ENCODE results near the gene TNFAIP1. TPM values are rescaled to one million over a fixed set of nuclear protein-coding genes. Genes with fewer than 3 reads are reported as not detected.

Gene TNFAIP1
- total RNA-seq, 4 donors from 2014 or later: 19.1 to 53.2 (median 30.4) TPM

DNA sequence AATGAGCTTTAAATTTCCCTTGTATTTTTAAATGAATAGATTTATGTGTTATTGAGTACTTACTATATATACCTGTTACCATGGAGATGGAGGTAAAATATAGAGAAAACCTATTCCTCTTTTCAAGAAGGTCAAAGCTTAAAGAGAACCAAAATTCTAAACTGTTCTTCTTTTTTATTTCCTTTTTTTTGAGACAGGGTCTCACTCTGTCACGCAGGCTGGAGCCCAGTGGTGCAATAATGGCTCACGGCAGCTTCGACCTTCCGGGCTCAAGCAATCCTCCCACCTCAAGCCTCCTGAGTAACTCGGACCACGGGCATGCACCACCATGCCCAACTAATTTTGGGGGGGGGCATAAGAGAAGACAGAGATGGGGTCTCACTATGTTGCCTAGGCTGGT is 41.6 kb upstream of the TNFAIP1 start:
- Histone ChIP-seq H3K9me3 (no peaks in the 10 kb centered on the region), H3K27ac (no peak overlapping the region), H3K27me3 (peaks cover 10% of the 10 kb centered on the region), H3K4me1 (no peaks in the 10 kb centered on the region), H3K36me3 (no peaks in the 10 kb centered on the region), H3K4me3 (no peak overlapping the region)
- WGBS, 2 donors (ENCODE audit: low coverage in 1 of 2): 70 to 93% methylated on average over 2 to 3 of the region's 6 CpGs
- no peak for TF ChIP-seq POLR2A (IDR thresholded peaks at IDR 0.05)
- TF ChIP-seq POLR2AphosphoS5 (IDR thresholded peaks at IDR 0.05): no peak
- TF ChIP-seq EP300 (IDR thresholded peaks at IDR 0.05): no peak
- TF ChIP-seq, protein P1, sequence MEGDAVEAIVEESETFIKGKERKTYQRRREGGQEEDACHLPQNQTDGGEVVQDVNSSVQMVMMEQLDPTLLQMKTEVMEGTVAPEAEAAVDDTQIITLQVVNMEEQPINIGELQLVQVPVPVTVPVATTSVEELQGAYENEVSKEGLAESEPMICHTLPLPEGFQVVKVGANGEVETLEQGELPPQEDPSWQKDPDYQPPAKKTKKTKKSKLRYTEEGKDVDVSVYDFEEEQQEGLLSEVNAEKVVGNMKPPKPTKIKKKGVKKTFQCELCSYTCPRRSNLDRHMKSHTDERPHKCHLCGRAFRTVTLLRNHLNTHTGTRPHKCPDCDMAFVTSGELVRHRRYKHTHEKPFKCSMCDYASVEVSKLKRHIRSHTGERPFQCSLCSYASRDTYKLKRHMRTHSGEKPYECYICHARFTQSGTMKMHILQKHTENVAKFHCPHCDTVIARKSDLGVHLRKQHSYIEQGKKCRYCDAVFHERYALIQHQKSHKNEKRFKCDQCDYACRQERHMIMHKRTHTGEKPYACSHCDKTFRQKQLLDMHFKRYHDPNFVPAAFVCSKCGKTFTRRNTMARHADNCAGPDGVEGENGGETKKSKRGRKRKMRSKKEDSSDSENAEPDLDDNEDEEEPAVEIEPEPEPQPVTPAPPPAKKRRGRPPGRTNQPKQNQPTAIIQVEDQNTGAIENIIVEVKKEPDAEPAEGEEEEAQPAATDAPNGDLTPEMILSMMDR (IDR thresholded peaks at IDR 0.05): no peak
- ATAC-seq: no peak

DNA sequence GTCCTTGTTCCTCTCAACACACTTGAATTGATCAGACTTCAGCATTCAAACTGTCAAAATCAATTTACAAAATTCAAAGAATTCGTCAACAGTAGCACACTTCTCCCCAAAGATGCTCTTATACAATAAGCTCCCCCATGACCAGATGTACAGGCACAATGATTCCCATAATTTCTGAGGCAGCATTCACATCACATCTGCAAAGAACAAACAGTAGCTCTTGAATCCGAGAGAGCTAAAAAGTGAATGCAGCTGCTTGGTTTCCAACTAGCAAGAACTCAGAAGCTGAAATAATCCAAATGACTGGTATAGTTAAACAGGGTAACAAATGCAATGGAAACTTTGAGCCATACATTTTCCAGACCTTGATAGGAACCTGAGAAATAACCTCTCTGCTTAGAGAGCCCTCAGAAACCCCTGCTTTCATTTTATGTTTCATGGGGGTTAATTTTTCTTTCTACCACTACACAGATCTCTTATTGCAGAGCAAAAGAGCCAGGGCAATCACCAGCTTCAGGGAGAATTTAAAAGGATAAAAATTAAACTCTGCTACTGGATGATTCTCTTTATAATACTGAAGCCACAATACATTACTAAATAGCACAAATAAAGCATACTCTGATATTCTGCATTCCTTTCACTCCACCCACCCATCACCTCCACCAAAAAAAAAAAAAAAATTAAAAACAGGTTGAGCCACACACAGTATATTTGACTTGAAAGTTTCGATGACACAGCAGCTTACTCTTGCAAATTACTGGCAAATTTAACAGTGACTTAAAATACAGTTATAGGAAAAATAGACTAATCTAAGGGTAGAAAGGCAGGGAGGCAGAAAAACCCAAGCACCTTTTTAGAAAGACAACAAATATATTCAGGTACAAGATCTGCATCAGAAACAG is 39.6 kb upstream of the TNFAIP1 start:
- no peaks in the 10 kb centered on the region for H3K4me1 ChIP-seq
- no peaks in the 10 kb centered on the region for H3K36me3 ChIP-seq
- no peaks in the 10 kb centered on the region for H3K9me3 ChIP-seq
- TF ChIP-seq, protein P1 (IDR thresholded peaks at IDR 0.05): no peak
- no peak for TF ChIP-seq POLR2A (IDR thresholded peaks at IDR 0.05)
- TF ChIP-seq EP300 (IDR thresholded peaks at IDR 0.05): no peak
- no peak for TF ChIP-seq POLR2AphosphoS5 (IDR thresholded peaks at IDR 0.05)
- H3K27me3 ChIP-seq: peaks cover 10% of the 10 kb centered on the region
- 47 to 68% methylated on average over 3 of the region's 3 CpGs for WGBS, 2 donors (ENCODE audit: low coverage in 1 of 2)
- no peak overlapping the region for H3K27ac ChIP-seq
- ATAC-seq: no peak
- H3K4me3 ChIP-seq: no peak overlapping the region

DNA sequence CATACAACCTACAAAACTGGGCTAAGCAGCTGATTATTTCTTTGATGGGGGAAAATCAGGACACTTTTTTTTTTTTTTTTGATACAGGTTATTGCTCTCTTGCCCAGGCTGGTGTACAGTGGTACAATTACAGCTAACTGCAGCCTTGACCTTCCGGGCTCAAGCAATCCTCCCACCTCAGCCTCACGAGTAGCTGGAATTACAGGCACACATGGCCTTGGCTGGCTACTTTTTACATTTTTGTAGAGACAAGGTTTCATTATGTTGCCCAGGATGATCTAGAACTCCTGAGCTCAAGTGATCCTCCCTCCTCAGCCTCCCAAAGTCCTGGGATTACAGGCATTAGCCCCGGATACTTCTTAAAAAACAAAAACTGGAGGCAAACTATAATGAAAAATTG is 37.1 kb upstream of the TNFAIP1 start:
- Histone ChIP-seq H3K4me1 (no peaks in the 10 kb centered on the region), H3K27me3 (peaks cover 8% of the 10 kb centered on the region), H3K36me3 (no peaks in the 10 kb centered on the region), H3K4me3 (no peak overlapping the region), H3K9me3 (no peaks in the 10 kb centered on the region), H3K27ac (no peak overlapping the region)
- no peak for ATAC-seq
- TF ChIP-seq POLR2AphosphoS5 (IDR thresholded peaks at IDR 0.05) (no peak), POLR2A (IDR thresholded peaks at IDR 0.05) (no peak), EP300 (IDR thresholded peaks at IDR 0.05) (no peak)
- TF ChIP-seq, protein P1 (IDR thresholded peaks at IDR 0.05): no peak
- WGBS, 2 donors (ENCODE audit: low coverage in 1 of 2): 74 to 88% methylated on average over 1 to 3 of the region's 3 CpGs

DNA sequence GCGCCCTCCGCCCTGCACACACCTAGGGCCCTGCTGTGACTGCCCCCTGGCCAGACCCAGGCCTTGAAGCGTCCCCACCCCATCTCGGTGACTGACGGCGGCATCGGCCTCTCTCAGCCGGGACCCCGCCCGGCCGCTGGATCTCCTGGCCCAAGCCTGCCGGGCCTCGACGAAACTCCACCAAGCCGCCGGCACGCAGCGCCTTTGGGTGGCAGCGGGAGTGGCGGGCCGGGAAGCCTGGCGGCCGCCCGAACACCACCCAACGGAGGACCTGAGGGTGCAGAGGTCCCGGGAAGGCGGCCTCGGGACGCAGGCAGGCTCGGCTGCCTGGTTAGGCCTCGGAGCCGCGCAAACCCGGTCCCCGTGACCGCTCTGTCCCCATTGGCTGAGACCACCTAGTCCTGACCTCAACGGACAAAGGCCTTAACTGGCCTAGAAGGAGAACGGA is 28.6 kb upstream of the TNFAIP1 start:
- Histone ChIP-seq H3K36me3 (no peaks in the 10 kb centered on the region), H3K27me3 (peaks cover 39% of the 10 kb centered on the region), H3K4me3 (no peak overlapping the region), H3K4me1 (no peaks in the 10 kb centered on the region), H3K27ac (no peak overlapping the region), H3K9me3 (no peaks in the 10 kb centered on the region)
- no peak for ATAC-seq
- no peak for TF ChIP-seq POLR2AphosphoS5 (IDR thresholded peaks at IDR 0.05)
- no peak for TF ChIP-seq POLR2A (IDR thresholded peaks at IDR 0.05)
- TF ChIP-seq, protein P1 (IDR thresholded peaks at IDR 0.05): no peak
- WGBS, 2 donors (ENCODE audit: low coverage in 1 of 2): no CpG with 5 or more reads among the region's 38 CpGs

DNA sequence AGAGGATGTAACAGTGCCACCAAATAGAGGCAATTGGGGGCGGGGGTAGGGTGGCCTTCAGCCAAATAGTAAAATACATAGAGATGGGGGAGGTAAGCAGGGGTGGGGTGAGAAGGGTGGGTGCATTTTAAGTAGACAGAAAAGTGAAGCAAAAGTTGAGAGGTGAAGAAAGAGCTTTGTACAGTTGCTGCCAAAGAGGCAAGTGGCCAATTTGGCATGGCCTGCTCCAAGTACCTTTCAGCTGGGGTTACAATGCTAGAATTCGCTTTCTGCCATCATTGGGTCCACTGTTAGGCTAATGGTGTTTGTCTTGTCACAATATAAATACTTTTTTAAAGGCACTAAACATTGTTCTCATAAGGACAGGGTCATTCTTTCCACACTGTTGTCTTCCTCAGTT is 21.7 kb upstream of the TNFAIP1 start:
- WGBS, 2 donors (ENCODE audit: low coverage in 1 of 2): 83 to 88% methylated on average over 1 to 2 of the region's 2 CpGs
- TF ChIP-seq POLR2AphosphoS5 (IDR thresholded peaks at IDR 0.05): no peak
- TF ChIP-seq, protein P1 (IDR thresholded peaks at IDR 0.05): no peak
- Histone ChIP-seq H3K36me3 (no peaks in the 10 kb centered on the region), H3K27ac (no peak overlapping the region), H3K27me3 (no peaks in the 10 kb centered on the region), H3K9me3 (no peaks in the 10 kb centered on the region), H3K4me1 (peaks cover 0 to 11% (median 4%) of the 10 kb centered on the region in 3 donors), H3K4me3 (no peak overlapping the region)
- no peak for ATAC-seq

All from gastroesophageal sphincter (tissue), 4 donors.